ENCODE results near the gene CHRD.
"Not testable (repeated sequence)": the region's sequence is repeated elsewhere in the genome, so short reads cannot be mapped to it uniquely, and the experiment has no call there.

Gene CHRD

GRCh38 chr3:184379358-184380184 is at the start of gene CHRD:
Gene CHRD, plus strand, starts transcription at chr3:184380054. Its CDS starts 265 bp downstream, at chr3:184380319.
- DNase-seq = no peak

GRCh38 chr3:184332370-184333090 is 47.3 kb upstream of the CHRD start:
- DNase-seq = no peak

GRCh38 chr3:184333190-184333589 is 46.7 kb upstream of the CHRD start:
- no peak for DNase-seq

- DNase-seq = no peak
Measured at GRCh38 chr3:184333700-184334099, 46.2 kb upstream of the CHRD start.

GRCh38 chr3:184334470-184335158 is 45.2 kb upstream of the CHRD start:
- DNase-seq = peak; percentile 40

GRCh38 chr3:184335291-184335660 is 44.6 kb upstream of the CHRD start:
- no peak for DNase-seq

GRCh38 chr3:184335661-184336546 is 44.0 kb upstream of the CHRD start:
- DNase-seq = peak; percentile 90

GRCh38 chr3:184336547-184337398 is 43.1 kb upstream of the CHRD start:
- no peak for DNase-seq

- DNase-seq = no peak
Measured at GRCh38 chr3:184337399-184337714, 42.5 kb upstream of the CHRD start, which contains the start of gene FAM131A. Gene FAM131A, plus strand, starts transcription at chr3:184337600. Its CDS starts 31 bp downstream, at chr3:184337631.

- DNase-seq = no peak
Measured at GRCh38 chr3:184337981-184338380, 41.9 kb upstream of the CHRD start.

GRCh38 chr3:184338511-184338945 is 41.3 kb upstream of the CHRD start:
- DNase-seq = peak; percentile 37

- DNase-seq = no peak
Measured at GRCh38 chr3:184339001-184339400, 40.9 kb upstream of the CHRD start.

GRCh38 chr3:184339451-184340135 is 40.3 kb upstream of the CHRD start:
- DNase-seq = not testable (repeated sequence)

GRCh38 chr3:184341925-184342324 is 37.9 kb upstream of the CHRD start:
- DNase-seq = no peak

GRCh38 chr3:184343200-184343876 is 36.5 kb upstream of the CHRD start:
- DNase-seq = no peak

- no peak for DNase-seq
Measured at GRCh38 chr3:184344579-184345316, 35.1 kb upstream of the CHRD start.

- DNase-seq = peak; percentile 9
Measured at GRCh38 chr3:184345317-184346144, 34.3 kb upstream of the CHRD start.

- DNase-seq = no peak
Measured at GRCh38 chr3:184346480-184347190, 33.2 kb upstream of the CHRD start.
